HepG2 (cell line): ENCODE data around the gene PLSCR5. TPM values are rescaled to one million over a fixed set of nuclear protein-coding genes. Genes with fewer than 3 reads are reported as not detected.

ENCODE experiments used
- ATAC-seq: fragments of 200-7000 bp; cut with Tn5 transposase; 3 replicates; pipeline ENCODE4 v1.9.1; 2020; ENCODE audit warnings: mild to moderate bottlenecking, moderate library complexity
- BruUV-seq: library from RNA; stranded (reverse); fragments of 400-500 nt; replicated peaks from 2 replicates; lab custom pipeline; 2021; lab: Mats Ljungman, UMichigan
- CTCF ChIA-PET: fragments of 300-600 bp; formaldehyde crosslinking; extraction: SDS; loops from one replicate; lab custom pipeline; 2021; ENCODE audit warnings: low total read pairs, inconsistent platforms, low intra/inter-chr PET ratio; lab: Yijun Ruan, JAX
- POLR2A ChIA-PET: fragments of 350-600 bp; sonication (Branson Sonifier 250); formaldehyde crosslinking; loops from one replicate; lab custom pipeline; 2020; ENCODE audit warnings: antibody characterized with exemption, inconsistent platforms; lab: Yijun Ruan, JAX
- DNase-seq: peaks from one replicate; pipeline ENCODE4 v3.0.0-alpha.2; 2015; ENCODE audit warnings: low spot score
- FAIRE-seq: peaks from 3 replicates; lab custom pipeline; 2011; peaks lifted over from hg19 to GRCh38; lab: Jason Lieb, UNC
- H2AFZ ChIP-seq: one replicate; pipeline ENCODE4 v1.6.1; 2011; ENCODE audit warnings: low read length, inconsistent platforms
- H3K27ac ChIP-seq: fragments of 300-600 bp; 3 replicates; pipeline ENCODE4 v1.8.0; 2011; ENCODE audit warnings: mixed run types, mild to moderate bottlenecking, mixed read lengths, low read length, inconsistent platforms; ENCODE audit not compliant: insufficient read depth; ENCODE audit errors: extremely low read length
- H3K27me3 ChIP-seq, 2 experiments: fragments of 200-600 bp in 1 of 2; 2 replicates in 1 of 2; 3 replicates in 1 of 2; pipeline versions ENCODE4 v1.6.0 to v1.8.0; 2011; ENCODE audit warnings: low read length in 2 of 2, mild to moderate bottlenecking in 2 of 2, moderate library complexity in 2 of 2, inconsistent platforms in 1 of 2; ENCODE audit not compliant: insufficient read depth in 2 of 2, control insufficient read depth in 1 of 2
- H3K36me3 ChIP-seq, 2 experiments: fragments of 200-600 bp in 1 of 2; replicated peaks in 1 of 2; 2 replicates in 1 of 2; 3 replicates in 1 of 2; pipeline versions ENCODE4 v1.5.1 to v1.8.0; 2011; ENCODE audit warnings: low read length in 2 of 2, inconsistent platforms in 1 of 2; ENCODE audit not compliant: insufficient read depth in 2 of 2, control insufficient read depth in 1 of 2
- H3K4me1 ChIP-seq: 2 replicates; pipeline ENCODE4 v1.5.1; 2012; ENCODE audit warnings: low read length, inconsistent platforms; ENCODE audit not compliant: insufficient read depth
- H3K4me2 ChIP-seq: 2 replicates; pipeline ENCODE4 v1.6.0; 2011; ENCODE audit warnings: low read depth, low read length, inconsistent platforms
- H3K4me3 ChIP-seq, 3 experiments: fragments of 200-600 bp in 1 of 3; sonication (generic), shearing (Covaris generic) in 1 of 3; replicated peaks in 1 of 3; 2 replicates each; pipeline ENCODE4 v1.5.1; 2011 to 2016; ENCODE audit warnings: low read length in 3 of 3, inconsistent platforms in 2 of 3, low read depth in 2 of 3, mild to moderate bottlenecking in 2 of 3, control low read depth in 1 of 3, mixed read lengths in 1 of 3; ENCODE audit not compliant: insufficient read depth in 1 of 3
- H3K79me2 ChIP-seq: one replicate; pipeline ENCODE4 v1.6.1; 2011; ENCODE audit warnings: low read length, inconsistent platforms; ENCODE audit not compliant: insufficient read depth
- H3K9ac ChIP-seq: 2 replicates; pipeline ENCODE4 v1.6.0; 2011; ENCODE audit warnings: mild to moderate bottlenecking, low read depth, low read length, inconsistent platforms; ENCODE audit not compliant: insufficient read depth
- H3K9me3 ChIP-seq: 2 replicates; pipeline ENCODE4 v1.5.1; 2012; ENCODE audit warnings: mild to moderate bottlenecking, low read length
- H4K20me1 ChIP-seq: 2 replicates; pipeline ENCODE4 v1.6.0; 2011; ENCODE audit warnings: inconsistent platforms, mild to moderate bottlenecking, low read length, moderate library complexity; ENCODE audit not compliant: insufficient read depth
- CREB3 ChIP-seq: sonication (generic); formaldehyde crosslinking; IDR thresholded peaks from 2 replicates; pipeline ENCODE4 v1.5.0; 2020; ENCODE audit warnings: missing genetic modification reagents
- EHMT2 ChIP-seq: fragments of 200-600 bp; sonication (generic); IDR thresholded peaks from 2 replicates; pipeline ENCODE4 v1.7.0; 2017; ENCODE audit warnings: antibody characterized with exemption, low read depth, low read length, borderline replicate concordance
- ISX ChIP-seq: sonication (generic); formaldehyde crosslinking; conservative IDR thresholded peaks from 2 replicates; pipeline ENCODE4 v1.5.0; 2020; ENCODE audit warnings: missing genetic modification reagents
- KDM1A ChIP-seq: IDR thresholded peaks from 2 replicates; pipeline ENCODE4 v1.6.1; 2016; ENCODE audit warnings: missing compliant biosample characterization
- LCORL ChIP-seq, 2 experiments: fragments of 450-650 bp in 1 of 2; sonication (generic) in 1 of 2; formaldehyde crosslinking in 1 of 2; IDR thresholded peaks; 2 replicates each; pipeline versions ENCODE4 v1.5.0 to v1.6.1; 2017 to 2020; ENCODE audit warnings: antibody characterized with exemption in 1 of 2, missing genetic modification reagents in 1 of 2
- LRRFIP1 ChIP-seq: sonication (generic); formaldehyde crosslinking; conservative IDR thresholded peaks from 2 replicates; pipeline ENCODE4 v1.4.0; 2020; ENCODE audit warnings: missing genetic modification reagents
- NR2C2 ChIP-seq: sonication (generic); formaldehyde crosslinking; IDR thresholded peaks from 2 replicates; pipeline ENCODE4 v1.4.0; 2020; ENCODE audit warnings: missing genetic modification reagents, mild to moderate bottlenecking, moderate library complexity, borderline replicate concordance
- TBP ChIP-seq: sonication (generic); formaldehyde crosslinking; IDR thresholded peaks from 2 replicates; pipeline ENCODE4 v1.5.0; 2020; ENCODE audit warnings: missing genetic modification reagents
- TRIM24 ChIP-seq: sonication (generic); formaldehyde crosslinking; IDR thresholded peaks from 2 replicates; pipeline ENCODE4 v1.8.0; 2022; ENCODE audit warnings: mild to moderate bottlenecking, missing genetic modification reagents
- ZNF260 ChIP-seq: sonication (generic); formaldehyde crosslinking; IDR thresholded peaks from 2 replicates; pipeline ENCODE4 v1.4.0; 2020; ENCODE audit warnings: missing genetic modification reagents, low read depth, mild to moderate bottlenecking, borderline replicate concordance
- ZNF317 ChIP-seq: sonication (generic); formaldehyde crosslinking; IDR thresholded peaks from 2 replicates; pipeline ENCODE4 v1.5.0; 2020; ENCODE audit warnings: mild to moderate bottlenecking, missing genetic modification reagents
- ZNF431 ChIP-seq: sonication (generic); formaldehyde crosslinking; IDR thresholded peaks from 2 replicates; pipeline ENCODE4 v1.9.0; 2022; ENCODE audit warnings: missing genetic modification reagents, low read depth, mild to moderate bottlenecking, borderline replicate concordance
- ZNF607 ChIP-seq: sonication (generic); formaldehyde crosslinking; IDR thresholded peaks from 2 replicates; pipeline ENCODE4 v1.5.1; 2020; ENCODE audit warnings: missing genetic modification reagents, mild to moderate bottlenecking, borderline replicate concordance
- WGBS: methylation state at CpG from one replicate; pipeline ENCODE4 v1.1.6; 2017; ENCODE audit warnings: low lambda C conversion rate; 5-methylcytosine and 5-hydroxymethylcytosine counted together
- in situ Hi-C: cut with HindIII; loops from 2 replicates; pipeline ENCODE4 v1.10.0; 2017; ENCODE audit warnings: low pct_unique_long_range_greater_than_20kb; ENCODE audit not compliant: extremely low pct_ligation_motif_present
- intact Hi-C: fragments of 100-400 bp; cut with micrococcal nuclease; formaldehyde crosslinking; loops from one replicate; pipeline ENCODE4 v1.10.0; 2022; ENCODE audit not compliant: unreplicated experiment
- polyA plus RNA-seq, 8 experiments: library from polyadenylated mRNA; depleted of rRNA in 3 of 8; stranded (reverse) in 7 of 8; unstranded in 1 of 8; fragments of >200 nt; fragmentation: Illumina TruSeq in 4 of 8; extraction: Trizol in 4 of 8; gene quantifications; 2 replicates each; pipeline versions ENCODE4 v1.2.1 to v1.2.3, GENCODE V29; 2011 to 2016; ENCODE audit warnings: low read depth in 4 of 8, missing spikeins in 1 of 8, mixed read lengths in 1 of 8; ENCODE audit not compliant: insufficient read depth in 1 of 8
- total RNA-seq, 5 experiments: library from RNA; depleted of rRNA; stranded (reverse); fragments of >200 nt; fragmentation: Illumina TruSeq; extraction: Trizol; gene quantifications; 2 replicates each; pipeline ENCODE4 v1.2.3, GENCODE V29; 2016; ENCODE audit warnings: low read depth in 1 of 5
- TF ChIP-seq, protein P1 (sequence below): sonication (generic); formaldehyde crosslinking; IDR thresholded peaks from 2 replicates; pipeline ENCODE4 v1.4.0; 2020; ENCODE audit warnings: missing genetic modification reagents
- TF ChIP-seq, protein P2 (sequence below): sonication (generic); formaldehyde crosslinking; IDR thresholded peaks from 2 replicates; pipeline ENCODE4 v1.8.0; 2022; ENCODE audit warnings: missing genetic modification reagents, low read depth, mild to moderate bottlenecking, borderline replicate concordance

PLSCR5 gene
- total and polyA plus RNA-seq, 2 of the 13 experiments (the other 11 are each of a cell fraction or from before 2014, with no cell fraction given): 0.50 TPM; not detected in 1

GRCh38 chr3:146593776-146594175 lies 11.4 kb downstream of the PLSCR5 start:
- Histone ChIP-seq H2AFZ (no peak overlapping the region), H3K79me2 (no peaks in the 10 kb centered on the region), H3K9me3 (no peaks in the 10 kb centered on the region), H4K20me1 (no peaks in the 10 kb centered on the region), H3K4me1 (peaks cover 5% of the 10 kb centered on the region), H3K4me2 (no peak overlapping the region), H3K36me3 (no peaks in the 10 kb centered on the region), H3K27ac (no peak overlapping the region), H3K27me3 (no peaks in the 10 kb centered on the region; a peak in 1 of 5 replicates), H3K4me3 (no peak overlapping the region), H3K9ac (no peak overlapping the region)
- ATAC-seq (no peak), FAIRE-seq (no peak), DNase-seq (no peak)
- in situ Hi-C loops (loop anchor here (5.0 kb wide), 1 partner anchor 34 kb away; no protein-coding TSS in a partner anchor), intact Hi-C loops (no loop called here)
- WGBS: 69% methylated on average over 3 of the region's 3 CpGs
- CTCF ChIA-PET: no interaction called here
- no TSS peak for BruUV-seq
- POLR2A ChIA-PET: no interaction called here
- TF ChIP-seq ZNF607 (CRISPR knock-in tag): no peak
- no peak for TF ChIP-seq EHMT2
- no peak for TF ChIP-seq LCORL (IDR thresholded peaks at IDR 0.05)
- no peak for TF ChIP-seq LCORL (CRISPR knock-in tag; IDR thresholded peaks at IDR 0.05)
- TF ChIP-seq, protein P1, sequence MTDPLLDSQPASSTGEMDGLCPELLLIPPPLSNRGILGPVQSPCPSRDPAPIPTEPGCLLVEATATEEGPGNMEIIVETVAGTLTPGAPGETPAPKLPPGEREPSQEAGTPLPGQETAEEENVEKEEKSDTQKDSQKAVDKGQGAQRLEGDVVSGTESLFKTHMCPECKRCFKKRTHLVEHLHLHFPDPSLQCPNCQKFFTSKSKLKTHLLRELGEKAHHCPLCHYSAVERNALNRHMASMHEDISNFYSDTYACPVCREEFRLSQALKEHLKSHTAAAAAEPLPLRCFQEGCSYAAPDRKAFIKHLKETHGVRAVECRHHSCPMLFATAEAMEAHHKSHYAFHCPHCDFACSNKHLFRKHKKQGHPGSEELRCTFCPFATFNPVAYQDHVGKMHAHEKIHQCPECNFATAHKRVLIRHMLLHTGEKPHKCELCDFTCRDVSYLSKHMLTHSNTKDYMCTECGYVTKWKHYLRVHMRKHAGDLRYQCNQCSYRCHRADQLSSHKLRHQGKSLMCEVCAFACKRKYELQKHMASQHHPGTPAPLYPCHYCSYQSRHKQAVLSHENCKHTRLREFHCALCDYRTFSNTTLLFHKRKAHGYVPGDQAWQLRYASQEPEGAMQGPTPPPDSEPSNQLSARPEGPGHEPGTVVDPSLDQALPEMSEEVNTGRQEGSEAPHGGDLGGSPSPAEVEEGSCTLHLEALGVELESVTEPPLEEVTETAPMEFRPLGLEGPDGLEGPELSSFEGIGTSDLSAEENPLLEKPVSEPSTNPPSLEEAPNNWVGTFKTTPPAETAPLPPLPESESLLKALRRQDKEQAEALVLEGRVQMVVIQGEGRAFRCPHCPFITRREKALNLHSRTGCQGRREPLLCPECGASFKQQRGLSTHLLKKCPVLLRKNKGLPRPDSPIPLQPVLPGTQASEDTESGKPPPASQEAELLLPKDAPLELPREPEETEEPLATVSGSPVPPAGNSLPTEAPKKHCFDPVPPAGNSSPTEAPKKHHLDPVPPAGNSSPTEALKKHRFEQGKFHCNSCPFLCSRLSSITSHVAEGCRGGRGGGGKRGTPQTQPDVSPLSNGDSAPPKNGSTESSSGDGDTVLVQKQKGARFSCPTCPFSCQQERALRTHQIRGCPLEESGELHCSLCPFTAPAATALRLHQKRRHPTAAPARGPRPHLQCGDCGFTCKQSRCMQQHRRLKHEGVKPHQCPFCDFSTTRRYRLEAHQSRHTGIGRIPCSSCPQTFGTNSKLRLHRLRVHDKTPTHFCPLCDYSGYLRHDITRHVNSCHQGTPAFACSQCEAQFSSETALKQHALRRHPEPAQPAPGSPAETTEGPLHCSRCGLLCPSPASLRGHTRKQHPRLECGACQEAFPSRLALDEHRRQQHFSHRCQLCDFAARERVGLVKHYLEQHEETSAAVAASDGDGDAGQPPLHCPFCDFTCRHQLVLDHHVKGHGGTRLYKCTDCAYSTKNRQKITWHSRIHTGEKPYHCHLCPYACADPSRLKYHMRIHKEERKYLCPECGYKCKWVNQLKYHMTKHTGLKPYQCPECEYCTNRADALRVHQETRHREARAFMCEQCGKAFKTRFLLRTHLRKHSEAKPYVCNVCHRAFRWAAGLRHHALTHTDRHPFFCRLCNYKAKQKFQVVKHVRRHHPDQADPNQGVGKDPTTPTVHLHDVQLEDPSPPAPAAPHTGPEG (CRISPR knock-in tag): no peak
- TF ChIP-seq ZNF317 (CRISPR knock-in tag): no peak
- TF ChIP-seq, protein P2, sequence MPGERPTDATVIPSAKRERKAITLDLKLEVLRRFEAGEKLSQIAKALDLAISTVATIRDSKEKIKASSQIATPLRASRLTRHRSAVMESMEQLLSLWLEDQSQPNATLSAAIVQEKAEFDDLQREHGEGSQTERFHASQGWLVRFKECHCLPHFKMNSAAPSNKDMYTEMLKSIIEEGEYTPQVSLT (CRISPR knock-in tag): no peak
- no peak for TF ChIP-seq KDM1A (CRISPR knock-in tag)
- TF ChIP-seq ZNF260: no peak
- no peak for TF ChIP-seq ISX
- no peak for TF ChIP-seq ZNF431 (CRISPR knock-in tag)
- no peak for TF ChIP-seq CREB3 (CRISPR knock-in tag)
- no peak for TF ChIP-seq LRRFIP1 (CRISPR knock-in tag)
- no peak for TF ChIP-seq TBP (CRISPR knock-in tag)
- no peak for TF ChIP-seq TRIM24 (CRISPR knock-in tag)
- TF ChIP-seq NR2C2 (CRISPR knock-in tag): no peak
